Spleen (tissue), 7 donors: ENCODE results near the gene PIP4K2C.

Source experiments
- POLR2A ChIP-seq, 3 donors: fragments of 450-650 bp; IDR thresholded peaks; one replicate each; pipeline ENCODE4 v1.5.1; 2017; ENCODE audit warnings: antibody characterized with exemption in 3 of 3, mild to moderate bottlenecking in 1 of 3
- TF ChIP-seq, protein P1 (sequence below), 11 experiments: fragments of 200-600 bp in 7 of 11; fragments of 450-650 bp in 4 of 11; sonication (generic) in 4 of 11; IDR thresholded peaks in 8 of 11; conservative IDR thresholded peaks in 3 of 11; 1 replicate in 7 of 11; 2 replicates in 4 of 11; pipeline versions ENCODE4 v1.4.0 to v1.8.0; 2016 to 2021; ENCODE audit warnings: antibody characterized with exemption in 11 of 11, inconsistent platforms in 4 of 11, mild to moderate bottlenecking in 1 of 11
- donor health status: DM: no; HTN: no; CAD: no; lungs with moderate emphysema.
- donor health status: DM: no; HTN: no; CAD: no.
- donor health status: DM: no; HTN: no; CAD: no.

DNA sequence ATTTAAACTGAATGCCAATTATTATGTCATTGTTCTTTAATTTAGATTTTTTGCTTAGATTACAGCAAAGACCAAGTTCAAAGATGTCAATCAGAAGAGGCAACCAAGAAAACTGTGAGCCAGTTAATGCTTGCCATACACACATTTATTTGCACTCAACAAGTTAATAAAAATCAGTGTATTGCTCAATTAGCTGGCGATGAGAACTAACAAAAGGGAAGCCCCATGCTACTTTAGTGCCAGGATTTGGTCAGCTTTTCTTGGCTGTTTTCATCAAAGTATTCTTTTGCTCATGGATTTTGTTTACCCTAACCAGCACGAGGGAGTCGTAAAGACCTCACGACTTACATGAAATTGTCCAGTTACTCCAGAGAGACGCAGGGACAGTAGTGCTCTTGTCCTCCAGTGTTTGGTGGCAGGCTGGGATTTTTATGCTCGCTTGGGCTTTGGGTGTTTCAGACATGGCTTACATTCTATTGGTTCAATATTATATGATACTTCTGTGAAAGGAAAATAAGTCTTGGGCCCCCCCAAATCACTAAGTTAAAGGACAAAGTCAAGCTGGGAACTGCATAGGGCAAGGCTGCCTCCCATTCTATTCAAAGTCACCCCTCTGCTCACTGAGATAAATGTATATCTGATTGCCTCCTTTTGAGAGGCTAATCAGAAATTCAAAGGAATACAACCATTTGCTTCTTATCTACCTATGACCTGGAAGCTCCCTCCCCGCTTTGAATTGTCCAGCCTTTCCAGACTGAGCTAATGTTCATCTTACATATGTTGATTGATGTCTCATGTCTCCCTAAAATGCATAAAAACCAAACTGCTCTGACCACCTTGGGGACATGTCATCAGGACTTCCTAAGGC lies 49.4 kb downstream of the PIP4K2C start:
- TF ChIP-seq, protein P1, sequence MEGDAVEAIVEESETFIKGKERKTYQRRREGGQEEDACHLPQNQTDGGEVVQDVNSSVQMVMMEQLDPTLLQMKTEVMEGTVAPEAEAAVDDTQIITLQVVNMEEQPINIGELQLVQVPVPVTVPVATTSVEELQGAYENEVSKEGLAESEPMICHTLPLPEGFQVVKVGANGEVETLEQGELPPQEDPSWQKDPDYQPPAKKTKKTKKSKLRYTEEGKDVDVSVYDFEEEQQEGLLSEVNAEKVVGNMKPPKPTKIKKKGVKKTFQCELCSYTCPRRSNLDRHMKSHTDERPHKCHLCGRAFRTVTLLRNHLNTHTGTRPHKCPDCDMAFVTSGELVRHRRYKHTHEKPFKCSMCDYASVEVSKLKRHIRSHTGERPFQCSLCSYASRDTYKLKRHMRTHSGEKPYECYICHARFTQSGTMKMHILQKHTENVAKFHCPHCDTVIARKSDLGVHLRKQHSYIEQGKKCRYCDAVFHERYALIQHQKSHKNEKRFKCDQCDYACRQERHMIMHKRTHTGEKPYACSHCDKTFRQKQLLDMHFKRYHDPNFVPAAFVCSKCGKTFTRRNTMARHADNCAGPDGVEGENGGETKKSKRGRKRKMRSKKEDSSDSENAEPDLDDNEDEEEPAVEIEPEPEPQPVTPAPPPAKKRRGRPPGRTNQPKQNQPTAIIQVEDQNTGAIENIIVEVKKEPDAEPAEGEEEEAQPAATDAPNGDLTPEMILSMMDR (IDR thresholded peaks at IDR 0.05 in 8 of 11, conservative IDR thresholded peaks at IDR 0.05 in 3 of 11) = no peak
- no peak for TF ChIP-seq POLR2A (IDR thresholded peaks at IDR 0.05)
